Body of pancreas (tissue), 4 donors: ENCODE results near the gene GALNT14.

Experiments
- POLR2A ChIP-seq, 3 donors: fragments of 450-650 bp; IDR thresholded peaks; one replicate each; pipeline ENCODE4 v1.6.1; 2016; ENCODE audit warnings: antibody characterized with exemption in 3 of 3, mild to moderate bottlenecking in 2 of 3
- TF ChIP-seq, protein P1 (sequence below), 7 experiments: fragments of 450-650 bp in 4 of 7; fragments of 200-600 bp in 3 of 7; sonication (generic) in 3 of 7; IDR thresholded peaks; one replicate each; pipeline ENCODE4 v1.5.1; 2016 to 2019; ENCODE audit warnings: antibody characterized with exemption in 7 of 7

DNA sequence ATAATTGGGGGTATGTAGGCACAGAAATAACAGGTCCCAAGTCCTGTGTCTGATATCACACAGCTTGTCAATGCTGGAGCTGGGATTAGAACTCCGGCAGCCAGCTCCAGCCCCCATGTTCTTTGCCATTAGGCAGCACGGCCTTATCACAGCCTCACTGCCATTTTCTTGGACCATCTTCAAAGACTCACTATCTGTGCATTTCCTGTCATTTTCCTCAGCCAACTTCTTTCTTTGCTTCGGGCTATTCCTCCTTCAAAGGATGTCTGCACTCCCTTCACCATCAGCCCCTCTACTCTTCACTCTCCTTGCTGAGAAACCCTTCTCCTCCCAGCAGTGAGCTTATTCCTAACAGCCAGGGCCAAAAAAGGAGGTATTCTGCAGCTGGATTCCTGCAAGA, 139.6 kb downstream of the GALNT14 start:
- TF ChIP-seq, protein P1, sequence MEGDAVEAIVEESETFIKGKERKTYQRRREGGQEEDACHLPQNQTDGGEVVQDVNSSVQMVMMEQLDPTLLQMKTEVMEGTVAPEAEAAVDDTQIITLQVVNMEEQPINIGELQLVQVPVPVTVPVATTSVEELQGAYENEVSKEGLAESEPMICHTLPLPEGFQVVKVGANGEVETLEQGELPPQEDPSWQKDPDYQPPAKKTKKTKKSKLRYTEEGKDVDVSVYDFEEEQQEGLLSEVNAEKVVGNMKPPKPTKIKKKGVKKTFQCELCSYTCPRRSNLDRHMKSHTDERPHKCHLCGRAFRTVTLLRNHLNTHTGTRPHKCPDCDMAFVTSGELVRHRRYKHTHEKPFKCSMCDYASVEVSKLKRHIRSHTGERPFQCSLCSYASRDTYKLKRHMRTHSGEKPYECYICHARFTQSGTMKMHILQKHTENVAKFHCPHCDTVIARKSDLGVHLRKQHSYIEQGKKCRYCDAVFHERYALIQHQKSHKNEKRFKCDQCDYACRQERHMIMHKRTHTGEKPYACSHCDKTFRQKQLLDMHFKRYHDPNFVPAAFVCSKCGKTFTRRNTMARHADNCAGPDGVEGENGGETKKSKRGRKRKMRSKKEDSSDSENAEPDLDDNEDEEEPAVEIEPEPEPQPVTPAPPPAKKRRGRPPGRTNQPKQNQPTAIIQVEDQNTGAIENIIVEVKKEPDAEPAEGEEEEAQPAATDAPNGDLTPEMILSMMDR (IDR thresholded peaks at IDR 0.05), result no peak
- no peak for TF ChIP-seq POLR2A (IDR thresholded peaks at IDR 0.05)
